GM12873 (cell line): ENCODE data around the gene PAXX.
A peak's percentile ranks its signal among the peaks of the same experiment; 100 is the strongest.

ENCODE experiments used
- CTCF ChIP-seq: IDR thresholded peaks from 2 replicates; pipeline ENCODE4 v1.5.1; 2012; ENCODE audit warnings: low read depth, mild to moderate bottlenecking, moderate library complexity, low read length, control low read depth; ENCODE audit not compliant: insufficient read depth; ENCODE audit errors: missing control alignments

Gene PAXX

GRCh38 chr9:136946228-136947027 lies 45.8 kb upstream of the PAXX start:
- TF ChIP-seq CTCF: no peak

- TF ChIP-seq CTCF: no peak
Measured at GRCh38 chr9:136947028-136947891, 45.0 kb upstream of the PAXX start.

- peak; percentile 68 for TF ChIP-seq CTCF
Measured at GRCh38 chr9:136947955-136948510, 44.2 kb upstream of the PAXX start.

- TF ChIP-seq CTCF: no peak
Measured at GRCh38 chr9:136949239-136949816, 42.9 kb upstream of the PAXX start.

- TF ChIP-seq CTCF: peak; percentile 41
Measured at GRCh38 chr9:136949817-136950655, 42.2 kb upstream of the PAXX start.

- no peak for TF ChIP-seq CTCF
Measured at GRCh38 chr9:136950656-136951276, 41.5 kb upstream of the PAXX start.
